ENCODE data around the gene NKG7. TPM values are rescaled to one million over a fixed set of nuclear protein-coding genes. Genes with fewer than 3 reads are reported as not detected.

Gene NKG7
- total and polyA plus RNA-seq, 2 experiments from 2014 or later = not detected

DNA sequence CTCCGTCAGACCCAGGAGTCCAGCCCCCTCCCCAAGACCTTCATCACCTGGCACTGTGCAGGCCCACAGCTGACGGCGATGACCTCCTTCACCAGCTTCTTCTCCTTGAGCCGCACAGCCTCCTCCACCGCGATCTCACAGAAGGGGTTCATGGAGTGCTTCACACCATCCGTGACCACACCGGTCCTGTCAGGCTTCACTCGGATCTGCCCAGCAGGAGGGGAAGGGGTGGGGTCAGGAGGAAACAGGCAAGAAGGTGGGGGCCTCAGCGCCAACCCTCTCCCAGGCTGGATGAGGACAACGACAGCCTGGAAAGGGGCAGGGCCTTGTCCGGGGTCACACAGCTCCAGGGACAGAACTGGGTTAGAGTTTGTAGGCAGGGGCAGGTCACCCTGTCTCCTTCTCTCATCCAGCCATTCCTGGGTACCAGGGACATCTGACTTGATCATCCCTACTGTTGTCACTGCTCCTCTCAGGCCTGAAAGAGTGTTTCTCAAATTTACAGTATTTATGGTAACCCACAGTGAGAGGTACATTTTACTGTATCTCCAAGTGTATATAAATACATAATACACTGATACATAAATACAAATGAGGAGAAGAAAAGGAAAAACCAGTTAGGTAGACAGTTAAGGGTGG, 18.2 kb downstream of the NKG7 start (continued):
- TF ChIP-seq EZH2phosphoT487 (IDR thresholded peaks at IDR 0.05; ENCODE audit: unreplicated experiment) = no peak
- TF ChIP-seq CREB1 (CRISPR knock-in tag; IDR thresholded peaks at IDR 0.05; ENCODE audit: low read depth) = no peak
- TF ChIP-seq, protein P1, sequence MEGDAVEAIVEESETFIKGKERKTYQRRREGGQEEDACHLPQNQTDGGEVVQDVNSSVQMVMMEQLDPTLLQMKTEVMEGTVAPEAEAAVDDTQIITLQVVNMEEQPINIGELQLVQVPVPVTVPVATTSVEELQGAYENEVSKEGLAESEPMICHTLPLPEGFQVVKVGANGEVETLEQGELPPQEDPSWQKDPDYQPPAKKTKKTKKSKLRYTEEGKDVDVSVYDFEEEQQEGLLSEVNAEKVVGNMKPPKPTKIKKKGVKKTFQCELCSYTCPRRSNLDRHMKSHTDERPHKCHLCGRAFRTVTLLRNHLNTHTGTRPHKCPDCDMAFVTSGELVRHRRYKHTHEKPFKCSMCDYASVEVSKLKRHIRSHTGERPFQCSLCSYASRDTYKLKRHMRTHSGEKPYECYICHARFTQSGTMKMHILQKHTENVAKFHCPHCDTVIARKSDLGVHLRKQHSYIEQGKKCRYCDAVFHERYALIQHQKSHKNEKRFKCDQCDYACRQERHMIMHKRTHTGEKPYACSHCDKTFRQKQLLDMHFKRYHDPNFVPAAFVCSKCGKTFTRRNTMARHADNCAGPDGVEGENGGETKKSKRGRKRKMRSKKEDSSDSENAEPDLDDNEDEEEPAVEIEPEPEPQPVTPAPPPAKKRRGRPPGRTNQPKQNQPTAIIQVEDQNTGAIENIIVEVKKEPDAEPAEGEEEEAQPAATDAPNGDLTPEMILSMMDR (conservative IDR thresholded peaks at IDR 0.05; ENCODE audit: low read depth in 2 of 2) = no peak

DNA sequence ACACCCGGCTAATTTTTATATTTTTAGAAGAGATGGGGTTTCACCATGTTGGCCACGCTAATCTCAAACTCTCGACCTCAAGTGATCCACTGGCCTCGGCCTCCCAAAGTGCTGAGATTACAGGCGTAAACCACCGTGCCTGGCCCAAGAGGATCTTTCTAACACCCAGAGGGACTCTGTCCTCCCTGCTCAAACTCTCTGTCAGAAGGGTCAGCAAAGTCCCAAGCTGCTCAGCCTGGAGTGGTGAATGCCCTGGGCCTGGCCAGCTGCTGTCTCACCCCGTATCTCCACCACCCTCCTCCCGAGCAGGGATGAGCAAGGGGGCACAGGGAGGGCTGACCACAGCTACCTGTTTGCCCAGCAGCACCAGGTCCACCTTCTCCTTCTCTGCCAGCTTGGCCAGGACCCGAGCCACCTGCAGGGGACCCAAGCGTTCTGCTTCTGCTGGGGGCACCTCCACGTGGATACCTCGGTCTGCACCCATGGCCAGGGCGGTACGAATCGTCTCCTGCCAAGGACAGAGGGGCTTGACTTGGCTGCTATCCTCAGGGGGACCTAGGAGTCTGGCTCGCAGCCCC, 19.6 kb downstream of the NKG7 start:
- no peak for TF ChIP-seq NANOG (IDR thresholded peaks at IDR 0.05; ENCODE audit: borderline replicate concordance)
- TF ChIP-seq, protein P2, sequence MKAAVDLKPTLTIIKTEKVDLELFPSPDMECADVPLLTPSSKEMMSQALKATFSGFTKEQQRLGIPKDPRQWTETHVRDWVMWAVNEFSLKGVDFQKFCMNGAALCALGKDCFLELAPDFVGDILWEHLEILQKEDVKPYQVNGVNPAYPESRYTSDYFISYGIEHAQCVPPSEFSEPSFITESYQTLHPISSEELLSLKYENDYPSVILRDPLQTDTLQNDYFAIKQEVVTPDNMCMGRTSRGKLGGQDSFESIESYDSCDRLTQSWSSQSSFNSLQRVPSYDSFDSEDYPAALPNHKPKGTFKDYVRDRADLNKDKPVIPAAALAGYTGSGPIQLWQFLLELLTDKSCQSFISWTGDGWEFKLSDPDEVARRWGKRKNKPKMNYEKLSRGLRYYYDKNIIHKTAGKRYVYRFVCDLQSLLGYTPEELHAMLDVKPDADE (IDR thresholded peaks at IDR 0.05) = no peak
- TF ChIP-seq, protein P3, sequence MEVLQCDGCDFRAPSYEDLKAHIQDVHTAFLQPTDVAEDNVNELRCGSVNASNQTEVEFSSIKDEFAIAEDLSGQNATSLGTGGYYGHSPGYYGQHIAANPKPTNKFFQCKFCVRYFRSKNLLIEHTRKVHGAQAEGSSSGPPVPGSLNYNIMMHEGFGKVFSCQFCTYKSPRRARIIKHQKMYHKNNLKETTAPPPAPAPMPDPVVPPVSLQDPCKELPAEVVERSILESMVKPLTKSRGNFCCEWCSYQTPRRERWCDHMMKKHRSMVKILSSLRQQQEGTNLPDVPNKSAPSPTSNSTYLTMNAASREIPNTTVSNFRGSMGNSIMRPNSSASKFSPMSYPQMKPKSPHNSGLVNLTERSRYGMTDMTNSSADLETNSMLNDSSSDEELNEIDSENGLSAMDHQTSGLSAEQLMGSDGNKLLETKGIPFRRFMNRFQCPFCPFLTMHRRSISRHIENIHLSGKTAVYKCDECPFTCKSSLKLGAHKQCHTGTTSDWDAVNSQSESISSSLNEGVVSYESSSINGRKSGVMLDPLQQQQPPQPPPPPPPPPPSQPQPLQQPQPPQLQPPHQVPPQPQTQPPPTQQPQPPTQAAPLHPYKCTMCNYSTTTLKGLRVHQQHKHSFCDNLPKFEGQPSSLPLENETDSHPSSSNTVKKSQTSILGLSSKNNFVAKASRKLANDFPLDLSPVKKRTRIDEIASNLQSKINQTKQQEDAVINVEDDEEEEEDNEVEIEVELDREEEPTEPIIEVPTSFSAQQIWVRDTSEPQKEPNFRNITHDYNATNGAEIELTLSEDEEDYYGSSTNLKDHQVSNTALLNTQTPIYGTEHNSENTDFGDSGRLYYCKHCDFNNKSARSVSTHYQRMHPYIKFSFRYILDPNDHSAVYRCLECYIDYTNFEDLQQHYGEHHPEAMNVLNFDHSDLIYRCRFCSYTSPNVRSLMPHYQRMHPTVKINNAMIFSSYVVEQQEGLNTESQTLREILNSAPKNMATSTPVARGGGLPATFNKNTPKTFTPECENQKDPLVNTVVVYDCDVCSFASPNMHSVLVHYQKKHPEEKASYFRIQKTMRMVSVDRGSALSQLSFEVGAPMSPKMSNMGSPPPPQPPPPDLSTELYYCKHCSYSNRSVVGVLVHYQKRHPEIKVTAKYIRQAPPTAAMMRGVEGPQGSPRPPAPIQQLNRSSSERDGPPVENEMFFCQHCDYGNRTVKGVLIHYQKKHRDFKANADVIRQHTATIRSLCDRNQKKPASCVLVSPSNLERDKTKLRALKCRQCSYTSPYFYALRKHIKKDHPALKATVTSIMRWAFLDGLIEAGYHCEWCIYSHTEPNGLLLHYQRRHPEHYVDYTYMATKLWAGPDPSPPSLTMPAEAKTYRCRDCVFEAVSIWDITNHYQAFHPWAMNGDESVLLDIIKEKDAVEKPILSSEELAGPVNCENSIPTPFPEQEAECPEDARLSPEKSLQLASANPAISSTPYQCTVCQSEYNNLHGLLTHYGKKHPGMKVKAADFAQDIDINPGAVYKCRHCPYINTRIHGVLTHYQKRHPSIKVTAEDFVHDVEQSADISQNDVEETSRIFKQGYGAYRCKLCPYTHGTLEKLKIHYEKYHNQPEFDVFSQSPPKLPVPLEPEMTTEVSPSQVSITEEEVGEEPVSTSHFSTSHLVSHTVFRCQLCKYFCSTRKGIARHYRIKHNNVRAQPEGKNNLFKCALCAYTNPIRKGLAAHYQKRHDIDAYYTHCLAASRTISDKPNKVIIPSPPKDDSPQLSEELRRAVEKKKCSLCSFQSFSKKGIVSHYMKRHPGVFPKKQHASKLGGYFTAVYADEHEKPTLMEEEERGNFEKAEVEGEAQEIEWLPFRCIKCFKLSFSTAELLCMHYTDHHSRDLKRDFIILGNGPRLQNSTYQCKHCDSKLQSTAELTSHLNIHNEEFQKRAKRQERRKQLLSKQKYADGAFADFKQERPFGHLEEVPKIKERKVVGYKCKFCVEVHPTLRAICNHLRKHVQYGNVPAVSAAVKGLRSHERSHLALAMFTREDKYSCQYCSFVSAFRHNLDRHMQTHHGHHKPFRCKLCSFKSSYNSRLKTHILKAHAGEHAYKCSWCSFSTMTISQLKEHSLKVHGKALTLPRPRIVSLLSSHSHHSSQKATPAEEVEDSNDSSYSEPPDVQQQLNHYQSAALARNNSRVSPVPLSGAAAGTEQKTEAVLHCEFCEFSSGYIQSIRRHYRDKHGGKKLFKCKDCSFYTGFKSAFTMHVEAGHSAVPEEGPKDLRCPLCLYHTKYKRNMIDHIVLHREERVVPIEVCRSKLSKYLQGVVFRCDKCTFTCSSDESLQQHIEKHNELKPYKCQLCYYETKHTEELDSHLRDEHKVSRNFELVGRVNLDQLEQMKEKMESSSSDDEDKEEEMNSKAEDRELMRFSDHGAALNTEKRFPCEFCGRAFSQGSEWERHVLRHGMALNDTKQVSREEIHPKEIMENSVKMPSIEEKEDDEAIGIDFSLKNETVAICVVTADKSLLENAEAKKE (CRISPR knock-in tag; IDR thresholded peaks at IDR 0.05) = no peak
- H3K4me3 Mint-ChIP-seq = no peak overlapping the region
- DNase-seq (ENCODE audit: low spot score) (no peak), ATAC-seq (no peak)
- H3K4me1 Mint-ChIP-seq = peaks cover 13% of the 10 kb centered on the region
- Histone ChIP-seq H3K4me2 (no peak overlapping the region), H2AFZ (no peak overlapping the region), H3K27me3 (ENCODE audit: insufficient read depth) (no peaks in the 10 kb centered on the region), H3K4me3 (no peak overlapping the region), H3F3A (replicated peaks; ENCODE audit: low read depth) (no peaks in the 10 kb centered on the region), H3K4me1 (ENCODE audit: insufficient read depth) (peaks cover 9% of the 10 kb centered on the region; the same call in 1 of the 2 replicates), H3K27ac (ENCODE audit: low read depth) (no peak overlapping the region), H3K9me2 (ENCODE audit: insufficient read depth) (no peaks in the 10 kb centered on the region), H3K36me3 (ENCODE audit: insufficient read depth) (no peaks in the 10 kb centered on the region), H3K79me2 (replicated peaks; ENCODE audit: insufficient read depth) (no peaks in the 10 kb centered on the region), H4K20me1 (replicated peaks; ENCODE audit: insufficient read depth) (no peaks in the 10 kb centered on the region)
- H3K27me3 Mint-ChIP-seq (ENCODE audit: insufficient read depth, low read depth, poor library complexity) = peaks cover 2% of the 10 kb centered on the region
- H3K36me3 Mint-ChIP-seq (ENCODE audit: low read depth) = peaks cover 10% of the 10 kb centered on the region; the same call in 2 of the 3 replicates
- H3K9me3 Mint-ChIP-seq = no peaks in the 10 kb centered on the region
- H3K27ac Mint-ChIP-seq = no peak overlapping the region
